Endothelial cell (in vitro differentiated cells): ENCODE results near the gene RAB26. TPM values are rescaled to one million over a fixed set of nuclear protein-coding genes. Genes with fewer than 3 reads are reported as not detected.

Source experiments
- DNase-seq: peaks from one replicate; pipeline ENCODE4 v3.0.0; 2021; ENCODE audit warnings: low spot score
- H3K27ac Mint-ChIP-seq: one replicate; pipeline ENCODE4 v1.8.0; 2021; ENCODE audit warnings: mixed read lengths, inconsistent platforms; ENCODE audit not compliant: unreplicated experiment
- H3K27me3 Mint-ChIP-seq: one replicate; pipeline ENCODE4 v1.8.0; 2021; ENCODE audit warnings: mild to moderate bottlenecking, moderate library complexity, mixed read lengths, inconsistent platforms; ENCODE audit not compliant: unreplicated experiment
- H3K36me3 Mint-ChIP-seq: one replicate; pipeline ENCODE4 v1.8.0; 2021; ENCODE audit warnings: mild to moderate bottlenecking, low read depth, mixed read lengths, inconsistent platforms; ENCODE audit not compliant: unreplicated experiment
- H3K4me1 Mint-ChIP-seq: one replicate; pipeline ENCODE4 v1.8.0; 2021; ENCODE audit warnings: mild to moderate bottlenecking, mixed read lengths, inconsistent platforms; ENCODE audit not compliant: unreplicated experiment
- H3K4me3 Mint-ChIP-seq: one replicate; pipeline ENCODE4 v1.8.0; 2021; ENCODE audit warnings: mild to moderate bottlenecking, mixed read lengths, inconsistent platforms; ENCODE audit not compliant: unreplicated experiment
- H3K9me3 Mint-ChIP-seq: one replicate; pipeline ENCODE4 v1.8.0; 2021; ENCODE audit warnings: mixed read lengths, inconsistent platforms; ENCODE audit not compliant: unreplicated experiment
- CTCF ChIP-seq: fragments of 200-600 bp; sonication (generic); IDR thresholded peaks from one replicate; pipeline ENCODE4 v1.5.0; 2021; ENCODE audit warnings: antibody characterized with exemption; ENCODE audit not compliant: unreplicated experiment
- total RNA-seq: library from RNA; stranded (reverse); fragmentation: NEBNext Ultra II Directional; extraction: Animal tissue kit (Norgen Biotek cat#: 25700); gene quantifications from one replicate; pipeline ENCODE4 v1.2.1, GENCODE V29; 2021; ENCODE audit not compliant: unreplicated experiment

The RAB26 gene
- total RNA-seq, 1 donor from 2014 or later = 1.9 TPM

- H3K4me1 Mint-ChIP-seq = peaks cover 36% of the 10 kb centered on the region
- H3K4me3 Mint-ChIP-seq = peak overlapping the region; percentile 81
- H3K36me3 Mint-ChIP-seq = peaks cover 9% of the 10 kb centered on the region
- no peak for TF ChIP-seq CTCF
- no peak for DNase-seq
- no peaks in the 10 kb centered on the region for H3K9me3 Mint-ChIP-seq
- H3K27ac Mint-ChIP-seq = no peak overlapping the region
- H3K27me3 Mint-ChIP-seq = peaks cover 28% of the 10 kb centered on the region
Measured at GRCh38 chr16:2152695-2153506, 4.5 kb downstream of the RAB26 start.

- H3K4me3 Mint-ChIP-seq = peak overlapping the region; percentile 93
- peaks cover 9% of the 10 kb centered on the region for H3K36me3 Mint-ChIP-seq
- H3K9me3 Mint-ChIP-seq = no peaks in the 10 kb centered on the region
- peak overlapping the region; percentile 89 for H3K27ac Mint-ChIP-seq
- H3K4me1 Mint-ChIP-seq = peaks cover 50% of the 10 kb centered on the region
- H3K27me3 Mint-ChIP-seq = peaks cover 28% of the 10 kb centered on the region
- no peak for TF ChIP-seq CTCF
- no peak for DNase-seq
Measured at GRCh38 chr16:2154533-2155090, 6.2 kb downstream of the RAB26 start.

GRCh38 chr16:2155091-2155950 is 6.9 kb downstream of the RAB26 start, which contains the start of gene TRAF7:
TSS of gene TRAF7 (plus strand) at chr16:2155782. CDS start at chr16:2163921, 8,139 bp downstream.
- Mint-ChIP-seq H3K27me3 (peaks cover 28% of the 10 kb centered on the region), H3K4me3 (peak within 1 kb of the TSS; percentile 98), H3K9me3 (no peaks in the 10 kb centered on the region), H3K4me1 (peaks cover 47% of the 10 kb centered on the region), H3K27ac (peak within 1 kb of the TSS; percentile 92), H3K36me3 (peaks cover 9% of the 10 kb centered on the region)
- TF ChIP-seq CTCF = no peak
- peak; percentile 98 for DNase-seq

- Mint-ChIP-seq H3K27me3 (peaks cover 28% of the 10 kb centered on the region), H3K4me3 (peak overlapping the region; percentile 98), H3K27ac (peak overlapping the region; percentile 92), H3K36me3 (peaks cover 9% of the 10 kb centered on the region), H3K4me1 (peaks cover 44% of the 10 kb centered on the region), H3K9me3 (no peaks in the 10 kb centered on the region)
- no peak for DNase-seq
- TF ChIP-seq CTCF = no peak
Measured at GRCh38 chr16:2155977-2156848, 7.8 kb downstream of the RAB26 start.
